ENCODE results near the gene CCDC88B.
"Not testable (repeated sequence)": the region's sequence is repeated elsewhere in the genome, so short reads cannot be mapped to it uniquely, and the experiment has no call there.

The CCDC88B gene

GRCh38 chr11:64323984-64324383 is 16.0 kb upstream of the CCDC88B start:
- not testable (repeated sequence) for DNase-seq

- DNase-seq, result no peak
Observed at GRCh38 chr11:64324692-64325469, 15.1 kb upstream of the CCDC88B start.

- DNase-seq, result no peak
Observed at GRCh38 chr11:64327375-64327774, 12.6 kb upstream of the CCDC88B start.

- no peak for DNase-seq
Observed at GRCh38 chr11:64327993-64328392, 12.0 kb upstream of the CCDC88B start.

GRCh38 chr11:64330888-64331287 is 9.1 kb upstream of the CCDC88B start:
- no peak for DNase-seq

GRCh38 chr11:64331569-64332371 is 8.2 kb upstream of the CCDC88B start:
- peak; percentile 77 for DNase-seq

- DNase-seq, result no peak
Observed at GRCh38 chr11:64333556-64333955, 6.4 kb upstream of the CCDC88B start.

GRCh38 chr11:64334764-64335735 is 5.0 kb upstream of the CCDC88B start:
- DNase-seq, result no peak

GRCh38 chr11:64337538-64338249 is 2.3 kb upstream of the CCDC88B start:
- no peak for DNase-seq

- no peak for DNase-seq
Observed at GRCh38 chr11:64338716-64339115, 1.3 kb upstream of the CCDC88B start.

GRCh38 chr11:64339286-64339685 is 718 bp upstream of the CCDC88B start:
- no peak for DNase-seq

- peak; percentile 81 for DNase-seq
Observed at GRCh38 chr11:64340671-64341335, 799 bp downstream of the CCDC88B start.

- no peak for DNase-seq
Observed at GRCh38 chr11:64341429-64341828, 1.4 kb downstream of the CCDC88B start.

GRCh38 chr11:64341851-64342791 is 2.1 kb downstream of the CCDC88B start:
- peak; percentile 86 for DNase-seq

- DNase-seq, result no peak
Observed at GRCh38 chr11:64342869-64343745, 3.1 kb downstream of the CCDC88B start.

- no peak for DNase-seq
Observed at GRCh38 chr11:64343767-64344559, 4.0 kb downstream of the CCDC88B start.

GRCh38 chr11:64344787-64345186 is 4.8 kb downstream of the CCDC88B start:
- DNase-seq, result no peak

- no peak for DNase-seq
Observed at GRCh38 chr11:64347193-64347867, 7.3 kb downstream of the CCDC88B start.

All from activated CD4-positive, CD25-positive, alpha-beta regulatory T cell treated with anti-CD3 and anti-CD28 coated beads, Interleukin-2, amount 50 U/mL, for 72 hours (primary cell).